AG08396 (cell line): ENCODE data around the gene UBE2J1.

Experiments used
- DNase-seq: peaks from one replicate; pipeline ENCODE4 v3.0.0; 2012; ENCODE audit warnings: low spot score, mixed read lengths

Gene UBE2J1

DNA sequence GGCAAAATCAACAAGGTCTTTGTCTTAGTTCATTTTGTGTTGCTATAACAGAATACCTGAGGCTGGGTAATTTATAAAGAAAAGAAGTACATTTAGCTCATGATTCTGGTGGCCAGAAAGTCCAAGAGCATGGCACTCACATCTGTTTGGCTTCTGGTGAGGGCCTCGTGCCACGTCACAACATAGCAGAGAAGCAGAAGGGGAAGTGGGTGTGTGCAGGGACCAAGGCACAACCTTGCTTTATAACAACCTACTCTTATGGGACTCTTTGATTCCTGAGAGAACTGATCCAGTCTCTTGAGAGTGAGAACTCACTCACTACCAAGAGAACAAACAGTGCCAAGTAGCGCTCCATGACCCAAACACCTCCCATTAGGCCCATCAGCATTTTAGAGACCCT, 62.8 kb downstream of the UBE2J1 start:
- no peak for DNase-seq

DNA sequence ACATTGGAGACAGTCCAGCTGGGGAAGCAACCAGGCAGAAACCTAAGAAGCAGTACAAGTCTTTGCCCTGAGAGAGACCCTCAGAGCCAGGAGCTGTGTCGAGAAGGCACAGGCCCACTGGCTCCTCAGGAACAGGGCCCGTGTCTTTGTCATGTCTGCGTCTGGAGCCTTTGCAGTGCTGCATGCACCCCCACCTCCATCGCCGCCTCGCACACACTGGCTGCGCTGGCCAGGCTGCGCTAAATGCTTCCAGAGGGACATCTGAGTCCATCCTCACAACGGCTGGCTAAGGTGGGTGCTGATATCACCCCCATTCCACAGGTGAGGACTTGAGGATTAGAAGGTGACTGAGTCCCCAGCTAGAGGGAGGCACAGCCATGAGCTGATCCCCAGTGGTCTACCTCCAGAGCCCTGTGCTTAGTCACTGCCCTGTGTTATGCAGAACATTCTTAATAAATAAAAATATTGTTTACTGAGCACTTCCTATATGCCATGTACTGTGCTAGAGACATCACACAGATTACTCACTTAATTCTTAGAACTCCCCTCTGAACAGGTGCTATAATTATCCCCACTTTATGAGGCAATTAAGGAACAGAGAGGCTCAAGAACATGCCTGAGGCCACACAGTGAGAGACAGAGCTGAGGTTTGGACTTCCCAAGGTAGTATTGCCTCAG, 65.0 kb downstream of the UBE2J1 start:
- no peak for DNase-seq

DNA sequence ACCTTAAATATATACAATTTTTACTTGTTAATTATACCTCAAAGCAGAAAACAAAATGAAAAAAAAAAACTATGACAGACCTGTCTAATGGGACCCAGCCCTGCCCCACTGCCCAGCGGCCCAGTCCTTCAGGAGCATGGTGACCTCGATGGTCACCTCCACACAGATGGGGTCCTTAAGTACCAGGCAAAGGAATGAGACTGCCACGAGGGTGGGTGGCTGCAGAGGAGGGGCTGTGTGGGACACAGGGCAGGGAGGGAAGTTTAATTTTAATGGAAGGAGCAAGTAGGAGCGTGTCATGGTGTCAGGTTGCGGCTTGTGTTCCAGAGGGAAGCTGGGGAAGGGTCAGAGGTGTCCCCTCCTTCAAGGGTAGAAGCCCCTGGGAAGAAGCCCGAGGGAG, 66.0 kb downstream of the UBE2J1 start:
- DNase-seq = no peak

DNA sequence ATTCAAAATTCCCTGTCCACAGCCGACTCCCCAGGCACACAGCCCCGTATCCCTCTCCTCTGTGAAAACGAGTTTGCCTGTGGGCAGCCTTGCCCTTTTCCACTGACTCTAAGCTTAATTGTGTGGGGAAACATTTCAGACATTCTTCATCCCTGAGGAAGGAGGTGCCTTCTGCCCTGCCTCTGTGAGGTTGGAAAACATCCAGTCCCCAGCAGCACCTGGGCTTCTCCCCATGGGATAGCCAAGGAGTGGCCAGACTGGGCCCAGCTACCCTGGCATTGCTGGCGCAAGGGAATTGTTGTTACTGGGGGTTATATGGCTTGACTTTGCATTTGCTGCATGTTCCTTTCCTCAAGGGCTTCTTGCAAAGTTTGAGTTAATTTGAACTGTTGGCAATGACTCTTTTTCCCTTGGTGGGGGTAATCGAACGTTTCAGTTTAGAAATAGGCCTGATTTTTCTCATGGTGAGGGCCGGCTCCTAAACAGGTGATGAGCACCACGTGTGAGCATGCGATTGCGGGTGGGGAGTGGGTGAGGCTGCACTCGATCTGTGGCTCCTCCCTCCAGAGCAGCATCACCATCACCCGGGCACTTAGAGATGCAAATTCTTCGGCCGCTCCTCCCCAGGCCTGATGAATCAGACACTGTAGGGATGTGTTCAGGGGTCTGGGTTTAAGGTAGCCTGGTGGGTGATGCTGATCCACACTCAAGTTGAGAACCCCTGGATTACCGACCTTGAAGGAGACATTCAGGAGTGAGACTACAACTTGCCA, 67.4 kb downstream of the UBE2J1 start:
- DNase-seq = no peak

DNA sequence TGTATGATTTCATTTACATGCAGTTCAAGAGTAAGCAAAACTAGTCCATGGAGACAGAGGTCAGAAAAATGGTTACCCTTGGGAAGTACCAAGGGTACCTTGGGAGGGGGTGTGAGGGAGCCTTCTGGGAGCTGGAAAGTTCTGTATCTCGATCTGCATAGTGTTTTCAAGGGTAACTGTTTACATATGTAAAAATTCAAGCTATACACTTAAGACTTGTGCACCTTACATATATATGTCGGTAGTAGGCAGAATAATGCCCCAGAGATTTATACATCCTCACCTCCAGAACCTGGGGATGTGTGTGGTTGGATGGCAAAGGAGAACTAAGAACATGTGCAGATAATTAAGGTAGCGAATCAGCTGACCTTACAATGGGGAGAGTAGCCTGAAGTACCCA, 68.4 kb downstream of the UBE2J1 start:
- no peak for DNase-seq

DNA sequence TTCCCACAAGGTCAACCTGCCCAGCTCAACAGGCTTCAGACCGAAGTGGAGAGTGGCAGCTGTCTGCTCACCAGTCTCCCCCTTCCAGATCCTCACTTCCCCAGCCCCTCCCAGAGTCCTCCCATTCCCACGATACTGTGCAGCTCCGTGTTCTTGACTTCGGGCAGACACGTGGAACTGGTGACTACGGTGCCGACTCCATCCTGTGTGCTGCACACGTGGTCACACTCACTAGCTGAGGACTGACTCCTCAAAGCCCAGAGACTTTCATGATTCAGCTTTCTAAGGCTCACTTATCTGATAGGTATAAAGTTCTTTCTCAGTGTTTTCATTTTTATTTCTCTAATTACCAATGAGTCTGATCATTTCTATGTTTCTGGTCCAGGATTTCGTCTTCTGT, 69.8 kb downstream of the UBE2J1 start:
- no peak for DNase-seq

DNA sequence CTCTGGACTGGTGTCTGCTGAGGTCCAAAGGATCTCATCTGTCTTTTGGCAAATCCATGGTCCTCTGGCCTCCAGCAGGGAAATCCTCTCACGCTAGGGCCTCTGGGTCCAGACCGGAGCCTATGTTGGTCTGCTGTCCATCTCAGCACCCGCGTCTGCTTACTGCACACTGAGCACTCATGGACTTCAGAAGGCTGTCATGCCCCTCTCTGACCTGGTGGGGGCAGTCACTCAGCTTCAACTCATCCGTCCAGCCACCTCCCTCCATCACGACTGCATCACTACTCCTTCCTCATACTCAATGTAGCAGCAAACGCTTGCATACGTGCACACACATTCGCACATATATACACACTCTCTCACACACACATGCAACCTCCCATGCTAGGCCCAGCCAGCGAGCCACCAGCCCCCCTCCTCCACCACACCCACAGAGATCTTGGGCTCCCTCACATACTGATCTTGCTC, 70.7 kb downstream of the UBE2J1 start:
- DNase-seq = peak; percentile 68

DNA sequence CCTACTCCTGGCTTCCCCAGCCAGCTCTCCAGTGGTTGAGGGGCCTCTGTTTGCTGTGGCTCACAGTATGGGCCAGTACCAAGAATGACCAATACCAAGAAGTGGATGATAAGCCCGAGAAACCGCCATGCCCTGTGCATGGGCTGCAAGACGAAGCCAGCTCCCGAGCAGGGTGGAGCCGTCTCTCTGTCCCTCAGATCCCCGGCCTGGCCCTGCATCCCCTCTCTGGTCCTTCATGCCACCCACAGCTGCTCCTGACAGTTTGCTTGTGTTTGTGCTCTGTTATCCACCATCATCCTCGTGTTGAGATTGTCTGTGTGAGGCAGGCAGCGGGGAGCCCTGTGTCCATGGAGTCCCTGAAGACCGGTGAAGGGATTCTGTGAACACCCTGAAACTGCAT, 73.6 kb downstream of the UBE2J1 start:
- DNase-seq = no peak
